HepG2 (cell line): ENCODE results near the gene PPP1R7. TPM values are rescaled to one million over a fixed set of nuclear protein-coding genes. Genes with fewer than 3 reads are reported as not detected.

Experiments
- ATAC-seq: fragments of 200-7000 bp; cut with Tn5 transposase; 3 replicates; pipeline ENCODE4 v1.9.1; 2020; ENCODE audit warnings: mild to moderate bottlenecking, moderate library complexity
- BruUV-seq: library from RNA; stranded (reverse); fragments of 400-500 nt; replicated peaks from 2 replicates; lab custom pipeline; 2021; lab: Mats Ljungman, UMichigan
- CTCF ChIA-PET: fragments of 300-600 bp; formaldehyde crosslinking; extraction: SDS; loops from one replicate; lab custom pipeline; 2021; ENCODE audit warnings: low total read pairs, inconsistent platforms, low intra/inter-chr PET ratio; lab: Yijun Ruan, JAX
- POLR2A ChIA-PET: fragments of 350-600 bp; sonication (Branson Sonifier 250); formaldehyde crosslinking; loops from one replicate; lab custom pipeline; 2020; ENCODE audit warnings: antibody characterized with exemption, inconsistent platforms; lab: Yijun Ruan, JAX
- DNase-seq: peaks from one replicate; pipeline ENCODE4 v3.0.0-alpha.2; 2015; ENCODE audit warnings: low spot score
- FAIRE-seq: peaks from 3 replicates; lab custom pipeline; 2011; peaks lifted over from hg19 to GRCh38; lab: Jason Lieb, UNC
- H2AFZ ChIP-seq: one replicate; pipeline ENCODE4 v1.6.1; 2011; ENCODE audit warnings: low read length, inconsistent platforms
- H3K27ac ChIP-seq: fragments of 300-600 bp; 3 replicates; pipeline ENCODE4 v1.8.0; 2011; ENCODE audit warnings: mixed run types, mild to moderate bottlenecking, mixed read lengths, low read length, inconsistent platforms; ENCODE audit not compliant: insufficient read depth; ENCODE audit errors: extremely low read length
- H3K27me3 ChIP-seq, 2 experiments: fragments of 200-600 bp in 1 of 2; 2 replicates in 1 of 2; 3 replicates in 1 of 2; pipeline versions ENCODE4 v1.6.0 to v1.8.0; 2011; ENCODE audit warnings: low read length in 2 of 2, mild to moderate bottlenecking in 2 of 2, moderate library complexity in 2 of 2, inconsistent platforms in 1 of 2; ENCODE audit not compliant: insufficient read depth in 2 of 2, control insufficient read depth in 1 of 2
- H3K36me3 ChIP-seq, 2 experiments: fragments of 200-600 bp in 1 of 2; replicated peaks in 1 of 2; 2 replicates in 1 of 2; 3 replicates in 1 of 2; pipeline versions ENCODE4 v1.5.1 to v1.8.0; 2011; ENCODE audit warnings: low read length in 2 of 2, inconsistent platforms in 1 of 2; ENCODE audit not compliant: insufficient read depth in 2 of 2, control insufficient read depth in 1 of 2
- H3K4me1 ChIP-seq: 2 replicates; pipeline ENCODE4 v1.5.1; 2012; ENCODE audit warnings: low read length, inconsistent platforms; ENCODE audit not compliant: insufficient read depth
- H3K4me2 ChIP-seq: 2 replicates; pipeline ENCODE4 v1.6.0; 2011; ENCODE audit warnings: low read depth, low read length, inconsistent platforms
- H3K4me3 ChIP-seq, 3 experiments: fragments of 200-600 bp in 1 of 3; sonication (generic), shearing (Covaris generic) in 1 of 3; replicated peaks in 1 of 3; 2 replicates each; pipeline ENCODE4 v1.5.1; 2011 to 2016; ENCODE audit warnings: low read length in 3 of 3, inconsistent platforms in 2 of 3, low read depth in 2 of 3, mild to moderate bottlenecking in 2 of 3, control low read depth in 1 of 3, mixed read lengths in 1 of 3; ENCODE audit not compliant: insufficient read depth in 1 of 3
- H3K79me2 ChIP-seq: one replicate; pipeline ENCODE4 v1.6.1; 2011; ENCODE audit warnings: low read length, inconsistent platforms; ENCODE audit not compliant: insufficient read depth
- H3K9ac ChIP-seq: 2 replicates; pipeline ENCODE4 v1.6.0; 2011; ENCODE audit warnings: mild to moderate bottlenecking, low read depth, low read length, inconsistent platforms; ENCODE audit not compliant: insufficient read depth
- H3K9me3 ChIP-seq: 2 replicates; pipeline ENCODE4 v1.5.1; 2012; ENCODE audit warnings: mild to moderate bottlenecking, low read length
- H4K20me1 ChIP-seq: 2 replicates; pipeline ENCODE4 v1.6.0; 2011; ENCODE audit warnings: inconsistent platforms, mild to moderate bottlenecking, low read length, moderate library complexity; ENCODE audit not compliant: insufficient read depth
- EP300 ChIP-seq, 3 experiments: sonication (generic) in 1 of 3; formaldehyde crosslinking in 1 of 3; IDR thresholded peaks; 2 replicates each; pipeline versions ENCODE4 v1.5.1 to v1.6.1; 2011 to 2020; ENCODE audit warnings: low read depth in 2 of 3, low read length in 2 of 3, borderline replicate concordance in 1 of 3, improper control_type of control experiment in 1 of 3, mild to moderate bottlenecking in 1 of 3, missing genetic modification reagents in 1 of 3, moderate library complexity in 1 of 3
- FOXO4 ChIP-seq: sonication (generic); formaldehyde crosslinking; conservative IDR thresholded peaks from 2 replicates; pipeline ENCODE4 v1.8.1; 2023; ENCODE audit warnings: missing genetic modification reagents
- PATZ1 ChIP-seq: sonication (generic); formaldehyde crosslinking; IDR thresholded peaks from 2 replicates; pipeline ENCODE4 v1.4.0; 2020; ENCODE audit warnings: missing genetic modification reagents
- RNF219 ChIP-seq: sonication (generic); formaldehyde crosslinking; IDR thresholded peaks from 2 replicates; pipeline ENCODE4 v1.5.0; 2020; ENCODE audit warnings: mild to moderate bottlenecking, missing genetic modification reagents
- SIN3A ChIP-seq: IDR thresholded peaks from 2 replicates; pipeline ENCODE4 v1.6.1; 2011; ENCODE audit warnings: low read depth, mild to moderate bottlenecking, control low read depth, low read length, borderline replicate concordance
- ZEB1 ChIP-seq: IDR thresholded peaks from 2 replicates; pipeline ENCODE4 v1.6.1; 2012; ENCODE audit warnings: mild to moderate bottlenecking, low read depth, inconsistent platforms; ENCODE audit not compliant: insufficient replicate concordance
- ZMAT5 ChIP-seq: sonication (generic); formaldehyde crosslinking; IDR thresholded peaks from 2 replicates; pipeline ENCODE4 v1.5.0; 2020; ENCODE audit warnings: mild to moderate bottlenecking, low read depth, missing genetic modification reagents, borderline replicate concordance
- ZNF552 ChIP-seq: sonication (generic); formaldehyde crosslinking; IDR thresholded peaks from 2 replicates; pipeline ENCODE4 v1.9.0; 2022; ENCODE audit warnings: missing genetic modification reagents, mild to moderate bottlenecking, borderline replicate concordance
- WGBS: methylation state at CpG from one replicate; pipeline ENCODE4 v1.1.6; 2017; ENCODE audit warnings: low lambda C conversion rate; 5-methylcytosine and 5-hydroxymethylcytosine counted together
- in situ Hi-C: cut with HindIII; loops from 2 replicates; pipeline ENCODE4 v1.10.0; 2017; ENCODE audit warnings: low pct_unique_long_range_greater_than_20kb; ENCODE audit not compliant: extremely low pct_ligation_motif_present
- intact Hi-C: fragments of 100-400 bp; cut with micrococcal nuclease; formaldehyde crosslinking; loops from one replicate; pipeline ENCODE4 v1.10.0; 2022; ENCODE audit not compliant: unreplicated experiment
- polyA plus RNA-seq, 8 experiments: library from polyadenylated mRNA; depleted of rRNA in 3 of 8; stranded (reverse) in 7 of 8; unstranded in 1 of 8; fragments of >200 nt; fragmentation: Illumina TruSeq in 4 of 8; extraction: Trizol in 4 of 8; gene quantifications; 2 replicates each; pipeline versions ENCODE4 v1.2.1 to v1.2.3, GENCODE V29; 2011 to 2016; ENCODE audit warnings: low read depth in 4 of 8, missing spikeins in 1 of 8, mixed read lengths in 1 of 8; ENCODE audit not compliant: insufficient read depth in 1 of 8
- total RNA-seq, 5 experiments: library from RNA; depleted of rRNA; stranded (reverse); fragments of >200 nt; fragmentation: Illumina TruSeq; extraction: Trizol; gene quantifications; 2 replicates each; pipeline ENCODE4 v1.2.3, GENCODE V29; 2016; ENCODE audit warnings: low read depth in 1 of 5

The PPP1R7 gene
- total and polyA plus RNA-seq, 2 of the 13 experiments (the other 11 are each of a cell fraction or from before 2014, with no cell fraction given): 33.3 to 67.9 TPM

GRCh38 chr2:241114836-241115235 lies 35.4 kb upstream of the PPP1R7 start (continued):
- TF ChIP-seq ZMAT5: no peak

GRCh38 chr2:241115361-241115760 lies 34.9 kb upstream of the PPP1R7 start:
- DNase-seq: no peak
- WGBS: 80% methylated on average over 8 of the region's 8 CpGs
- in situ Hi-C loops (no loop called here), intact Hi-C loops (no loop called here)
- CTCF ChIA-PET: no interaction called here
- H3K9me3 ChIP-seq: no peaks in the 10 kb centered on the region
- TF ChIP-seq ZEB1 (no peak), PATZ1 (CRISPR knock-in tag) (no peak), EP300 (IDR thresholded peaks at IDR 0.05; ENCODE audit: low read depth in 2 of 2, low read length in 2 of 2) (no peak), EP300 (CRISPR knock-in tag; IDR thresholded peaks at IDR 0.05; ENCODE audit: borderline replicate concordance) (no peak), SIN3A (no peak), RNF219 (CRISPR knock-in tag) (no peak), ZNF552 (CRISPR knock-in tag) (no peak), FOXO4 (CRISPR knock-in tag) (no peak)
- TF ChIP-seq, all 625 proteins: peak for 0
- no peak overlapping the region for H3K4me3 ChIP-seq
- H3K4me1 ChIP-seq: no peaks in the 10 kb centered on the region
- H3K27me3 ChIP-seq: no peaks in the 10 kb centered on the region
- no TSS peak for BruUV-seq
- peaks cover 9 to 30% of the 10 kb centered on the region in 2 experiments; a peak in 4 of 5 replicates for H3K36me3 ChIP-seq
- FAIRE-seq (no peak), ATAC-seq (no peak)
- no peaks in the 10 kb centered on the region for H4K20me1 ChIP-seq
- no peak overlapping the region for H3K27ac ChIP-seq
- no peak overlapping the region for H3K4me2 ChIP-seq
- H2AFZ ChIP-seq: no peak overlapping the region
- no peak overlapping the region for H3K9ac ChIP-seq
- no peaks in the 10 kb centered on the region for H3K79me2 ChIP-seq
- POLR2A ChIA-PET: no interaction called here
